Measurements from ENCODE around the gene REPS1.

The REPS1 gene

GRCh38 chr6:139017227-139017626, 29.2 kb upstream of the REPS1 start:
- peak; percentile 19 for DNase-seq
- H3K4me1 Mint-ChIP-seq: peaks cover 57% of the 10 kb centered on the region
- H3K27me3 Mint-ChIP-seq (ENCODE audit: low read depth, poor library complexity): no peaks in the 10 kb centered on the region
- no peaks in the 10 kb centered on the region for H3K9me3 Mint-ChIP-seq
- no peak for TF ChIP-seq CTCF (IDR thresholded peaks at IDR 0.05)
- no peak overlapping the region for H3K4me3 Mint-ChIP-seq
- H3K27ac Mint-ChIP-seq: peak overlapping the region; percentile 86
- no peaks in the 10 kb centered on the region for H3K36me3 Mint-ChIP-seq (ENCODE audit: low read depth)

GRCh38 chr6:139016337-139017213, 28.5 kb upstream of the REPS1 start:
- no peak for TF ChIP-seq CTCF (IDR thresholded peaks at IDR 0.05)
- Mint-ChIP-seq H3K27ac (peak overlapping the region; percentile 85), H3K27me3 (ENCODE audit: low read depth, poor library complexity) (no peaks in the 10 kb centered on the region), H3K4me3 (no peak overlapping the region), H3K4me1 (peaks cover 57% of the 10 kb centered on the region), H3K36me3 (ENCODE audit: low read depth) (no peaks in the 10 kb centered on the region), H3K9me3 (no peaks in the 10 kb centered on the region)
- no peak for DNase-seq

- H3K27me3 Mint-ChIP-seq (ENCODE audit: low read depth, poor library complexity): peaks cover 4% of the 10 kb centered on the region
- no peak overlapping the region for H3K4me3 Mint-ChIP-seq
- TF ChIP-seq CTCF (IDR thresholded peaks at IDR 0.05): no peak
- H3K36me3 Mint-ChIP-seq (ENCODE audit: low read depth): no peaks in the 10 kb centered on the region
- H3K4me1 Mint-ChIP-seq: peaks cover 56% of the 10 kb centered on the region
- no peak overlapping the region for H3K27ac Mint-ChIP-seq
- no peak for DNase-seq
- no peaks in the 10 kb centered on the region for H3K9me3 Mint-ChIP-seq
These were observed 26.9 kb upstream of the REPS1 start for GRCh38 chr6:139014945-139015344.

- TF ChIP-seq CTCF (IDR thresholded peaks at IDR 0.05): no peak
- Mint-ChIP-seq H3K36me3 (ENCODE audit: low read depth) (no peaks in the 10 kb centered on the region), H3K27ac (no peak overlapping the region), H3K4me3 (no peak overlapping the region), H3K27me3 (ENCODE audit: low read depth, poor library complexity) (peaks cover 4% of the 10 kb centered on the region), H3K4me1 (peaks cover 44% of the 10 kb centered on the region), H3K9me3 (no peaks in the 10 kb centered on the region)
- no peak for DNase-seq
These were observed 25.2 kb upstream of the REPS1 start for GRCh38 chr6:139013185-139013800.

DNA sequence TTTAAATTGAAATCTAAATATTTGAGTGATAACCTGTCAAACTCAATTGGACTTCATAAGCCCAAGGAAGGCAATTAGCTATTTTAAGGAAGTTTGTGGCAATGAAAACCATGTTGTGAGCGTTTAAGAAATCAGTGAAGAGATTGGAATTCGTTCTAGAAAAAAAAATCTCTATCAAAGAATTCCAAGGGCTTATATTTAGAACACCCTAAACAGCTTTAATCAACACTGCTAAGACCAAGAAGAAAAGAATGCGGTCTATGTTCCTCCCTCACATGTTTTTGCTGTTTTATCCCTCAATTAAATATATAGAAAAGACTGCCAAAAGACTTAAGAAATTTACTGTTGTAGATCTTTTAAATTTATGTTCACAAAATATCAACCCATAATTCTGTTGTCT, 23.9 kb upstream of the REPS1 start:
- DNase-seq: no peak
- H3K27me3 Mint-ChIP-seq (ENCODE audit: low read depth, poor library complexity): peaks cover 4% of the 10 kb centered on the region
- no peak overlapping the region for H3K27ac Mint-ChIP-seq
- H3K4me1 Mint-ChIP-seq: peaks cover 30% of the 10 kb centered on the region
- no peak overlapping the region for H3K4me3 Mint-ChIP-seq
- no peak for TF ChIP-seq CTCF (IDR thresholded peaks at IDR 0.05)
- no peaks in the 10 kb centered on the region for H3K36me3 Mint-ChIP-seq (ENCODE audit: low read depth)
- H3K9me3 Mint-ChIP-seq: no peaks in the 10 kb centered on the region
